Esophagus squamous epithelium (tissue), 4 donors: ENCODE measurements around the gene CHRM2.

Experiments used
- POLR2A ChIP-seq, 4 donors: fragments of 450-650 bp; IDR thresholded peaks; one replicate each; pipeline ENCODE4 v1.6.1; 2017; ENCODE audit warnings: antibody characterized with exemption in 4 of 4, mild to moderate bottlenecking in 4 of 4, moderate library complexity in 3 of 4
- TF ChIP-seq, protein P1 (sequence below), 6 experiments: fragments of 450-650 bp in 4 of 6; fragments of 200-600 bp in 2 of 6; sonication (generic) in 2 of 6; IDR thresholded peaks; one replicate each; pipeline ENCODE4 v1.5.1; 2016 to 2019; ENCODE audit warnings: antibody characterized with exemption in 6 of 6, mild to moderate bottlenecking in 4 of 6, moderate library complexity in 4 of 6

DNA sequence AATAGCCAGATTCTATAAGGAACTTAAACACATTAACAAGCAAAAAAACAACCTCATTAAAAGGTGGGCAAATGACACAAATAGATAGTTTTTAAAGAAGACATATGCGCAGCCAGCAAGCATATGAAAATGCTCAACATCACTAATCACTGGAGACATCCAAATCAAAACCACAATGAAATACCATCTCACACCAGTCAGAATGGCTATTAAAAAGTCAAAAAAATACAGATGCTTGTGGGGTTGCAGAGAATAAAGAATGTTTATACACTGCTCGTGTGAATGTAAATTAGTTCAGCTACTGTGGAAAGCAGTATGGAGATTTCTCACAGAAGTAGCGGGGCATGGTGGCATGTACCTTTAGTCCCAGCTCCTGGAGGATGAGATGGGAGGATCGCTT lies 164.0 kb downstream of the CHRM2 start:
- TF ChIP-seq, protein P1, sequence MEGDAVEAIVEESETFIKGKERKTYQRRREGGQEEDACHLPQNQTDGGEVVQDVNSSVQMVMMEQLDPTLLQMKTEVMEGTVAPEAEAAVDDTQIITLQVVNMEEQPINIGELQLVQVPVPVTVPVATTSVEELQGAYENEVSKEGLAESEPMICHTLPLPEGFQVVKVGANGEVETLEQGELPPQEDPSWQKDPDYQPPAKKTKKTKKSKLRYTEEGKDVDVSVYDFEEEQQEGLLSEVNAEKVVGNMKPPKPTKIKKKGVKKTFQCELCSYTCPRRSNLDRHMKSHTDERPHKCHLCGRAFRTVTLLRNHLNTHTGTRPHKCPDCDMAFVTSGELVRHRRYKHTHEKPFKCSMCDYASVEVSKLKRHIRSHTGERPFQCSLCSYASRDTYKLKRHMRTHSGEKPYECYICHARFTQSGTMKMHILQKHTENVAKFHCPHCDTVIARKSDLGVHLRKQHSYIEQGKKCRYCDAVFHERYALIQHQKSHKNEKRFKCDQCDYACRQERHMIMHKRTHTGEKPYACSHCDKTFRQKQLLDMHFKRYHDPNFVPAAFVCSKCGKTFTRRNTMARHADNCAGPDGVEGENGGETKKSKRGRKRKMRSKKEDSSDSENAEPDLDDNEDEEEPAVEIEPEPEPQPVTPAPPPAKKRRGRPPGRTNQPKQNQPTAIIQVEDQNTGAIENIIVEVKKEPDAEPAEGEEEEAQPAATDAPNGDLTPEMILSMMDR (IDR thresholded peaks at IDR 0.05), result no peak
- TF ChIP-seq POLR2A (IDR thresholded peaks at IDR 0.05), result no peak
